Stimulated activated naive CD8-positive, alpha-beta T cell treated with anti-CD3 and anti-CD28 coated beads, Interleukin-15, Interleukin-2, amounts not matched to agents 100 ng/mL and 50 ng/mL, for 24 hours (primary cell): ENCODE measurements around the gene NPIPB2.
"Not testable (repeated sequence)": the region's sequence is repeated elsewhere in the genome, so short reads cannot be mapped to it uniquely, and the experiment has no call there.

ENCODE experiments used
- H3K27ac Mint-ChIP-seq: one replicate; pipeline ENCODE4 v1.8.0; 2021; ENCODE audit warnings: mild to moderate bottlenecking, mixed read lengths
- H3K27me3 Mint-ChIP-seq: one replicate; pipeline ENCODE4 v1.8.0; 2021; ENCODE audit warnings: mixed read lengths
- H3K36me3 Mint-ChIP-seq: one replicate; pipeline ENCODE4 v1.8.0; 2021; ENCODE audit warnings: low read depth, mixed read lengths
- H3K4me1 Mint-ChIP-seq: one replicate; pipeline ENCODE4 v1.8.0; 2021; ENCODE audit warnings: low read depth, mixed read lengths
- H3K4me3 Mint-ChIP-seq: one replicate; pipeline ENCODE4 v1.8.0; 2021; ENCODE audit warnings: mild to moderate bottlenecking, mixed read lengths
- H3K9me3 Mint-ChIP-seq: one replicate; pipeline ENCODE4 v1.8.0; 2021; ENCODE audit warnings: mixed read lengths

NPIPB2 gene

GRCh38 chr16:11941945-11942344, at the start of gene NPIPB2:
TSS of gene NPIPB2 (minus strand) at chr16:11942045. CDS start at chr16:11942045, 0 bp downstream.
- not testable (repeated sequence) for H3K9me3 Mint-ChIP-seq, H3K27me3 Mint-ChIP-seq, H3K27ac Mint-ChIP-seq, H3K36me3 Mint-ChIP-seq, H3K4me3 Mint-ChIP-seq, H3K4me1 Mint-ChIP-seq

GRCh38 chr16:11990702-11991390, 49.0 kb upstream of the NPIPB2 start:
- Mint-ChIP-seq H3K27me3 (no peaks in the 10 kb centered on the region), H3K27ac (no peak overlapping the region), H3K9me3 (no peaks in the 10 kb centered on the region), H3K4me3 (no peak overlapping the region), H3K4me1 (peaks cover 27% of the 10 kb centered on the region), H3K36me3 (peaks cover 6% of the 10 kb centered on the region)

DNA sequence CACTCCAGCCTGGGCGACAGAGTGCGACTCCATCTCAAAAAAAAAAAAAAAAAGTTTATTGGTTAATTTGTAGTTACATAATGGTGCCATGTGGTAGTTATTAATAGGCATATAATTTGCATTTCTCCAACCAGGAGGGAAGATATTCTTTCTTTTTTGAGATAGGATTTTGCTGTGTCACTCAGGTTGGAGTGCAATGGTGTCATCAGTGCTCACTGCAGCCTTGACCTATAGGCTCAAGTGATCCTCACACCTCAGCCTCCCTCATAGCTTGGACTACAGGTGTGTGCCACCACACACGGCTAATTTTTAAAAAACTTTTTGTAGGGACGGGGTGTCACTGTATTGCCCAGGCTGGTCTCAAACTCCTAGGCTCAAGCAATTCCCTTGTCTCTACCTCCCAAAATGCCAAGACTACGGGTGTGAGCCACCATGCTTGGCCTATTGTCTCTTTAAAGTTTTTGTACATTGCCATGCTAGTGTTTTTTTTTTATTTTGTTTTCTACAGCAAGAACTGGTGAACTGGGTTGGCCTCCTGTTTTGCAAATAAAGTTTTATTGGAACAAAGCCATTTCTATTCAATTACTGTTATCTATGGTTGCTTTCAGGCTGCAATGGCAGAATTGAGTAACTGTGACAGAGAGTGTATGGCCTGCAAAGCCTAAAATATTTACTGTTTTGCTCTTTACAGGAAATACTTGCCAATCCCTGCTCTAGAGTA, 46.6 kb upstream of the NPIPB2 start:
- H3K27me3 Mint-ChIP-seq, result no peaks in the 10 kb centered on the region
- peaks cover 13% of the 10 kb centered on the region for H3K4me1 Mint-ChIP-seq
- peaks cover 6% of the 10 kb centered on the region for H3K36me3 Mint-ChIP-seq
- no peak overlapping the region for H3K27ac Mint-ChIP-seq
- no peaks in the 10 kb centered on the region for H3K9me3 Mint-ChIP-seq
- no peak overlapping the region for H3K4me3 Mint-ChIP-seq

DNA sequence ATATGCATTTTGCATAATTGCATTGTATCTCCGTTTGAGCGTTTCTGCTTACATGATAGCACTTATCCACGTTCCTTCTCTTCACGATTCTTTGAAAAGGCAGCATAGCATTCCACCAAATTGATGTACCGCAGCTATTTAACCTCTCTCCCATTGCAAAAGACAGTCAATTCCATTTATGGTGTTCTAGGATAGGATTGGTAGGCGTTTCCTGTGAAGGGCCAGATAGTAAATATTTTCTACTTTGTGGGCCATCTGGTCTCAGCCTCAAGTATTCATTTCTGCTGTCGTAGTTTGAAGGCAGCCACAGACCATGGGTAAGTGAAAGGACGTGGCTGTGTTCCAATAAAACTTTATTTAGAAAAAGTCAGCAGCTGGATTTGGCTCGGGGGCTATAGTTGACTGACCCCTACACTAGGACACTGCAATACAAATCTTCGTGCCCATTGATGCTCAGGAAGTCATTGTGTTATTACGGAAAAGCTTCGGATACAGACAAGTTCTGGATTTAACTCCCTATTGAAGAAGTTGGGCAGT, 44.7 kb upstream of the NPIPB2 start:
- Mint-ChIP-seq H3K36me3 (peaks cover 6% of the 10 kb centered on the region), H3K27me3 (no peaks in the 10 kb centered on the region)

DNA sequence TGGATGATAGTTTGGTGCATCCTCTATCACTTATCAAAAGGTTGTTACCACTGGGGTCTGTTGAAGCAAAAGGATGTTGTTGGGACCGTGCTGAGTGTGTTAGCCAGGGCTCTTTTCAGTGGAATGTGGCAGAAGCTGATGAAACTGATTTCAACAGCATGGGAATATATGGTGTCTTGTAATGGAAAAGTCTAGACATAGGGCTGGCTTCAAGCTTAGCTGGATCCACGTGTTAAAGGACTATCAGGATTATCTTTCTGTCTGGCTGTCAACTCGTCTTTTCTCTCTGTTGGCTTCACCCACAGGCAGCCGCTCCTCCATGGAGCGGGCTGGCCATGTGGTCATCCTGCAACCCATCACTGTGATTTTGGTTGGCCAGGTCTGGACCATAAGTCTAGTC, 43.4 kb upstream of the NPIPB2 start:
- H3K4me1 Mint-ChIP-seq, result peaks cover 13% of the 10 kb centered on the region
- peaks cover 6% of the 10 kb centered on the region for H3K36me3 Mint-ChIP-seq
- H3K9me3 Mint-ChIP-seq, result no peaks in the 10 kb centered on the region
- H3K4me3 Mint-ChIP-seq, result no peak overlapping the region
- H3K27ac Mint-ChIP-seq, result no peak overlapping the region
- no peaks in the 10 kb centered on the region for H3K27me3 Mint-ChIP-seq

More for the DNA sequence above, 44.7 kb upstream of the NPIPB2 start:
- no peak overlapping the region for H3K4me3 Mint-ChIP-seq
- H3K27ac Mint-ChIP-seq, result no peak overlapping the region
- H3K9me3 Mint-ChIP-seq, result no peaks in the 10 kb centered on the region
- H3K4me1 Mint-ChIP-seq, result peaks cover 9% of the 10 kb centered on the region

- Mint-ChIP-seq H3K4me3 (peak overlapping the region; percentile 15), H3K36me3 (no peaks in the 10 kb centered on the region), H3K4me1 (peaks cover 49% of the 10 kb centered on the region), H3K27ac (peak overlapping the region; percentile 37), H3K27me3 (no peaks in the 10 kb centered on the region), H3K9me3 (no peaks in the 10 kb centered on the region)
Observed at GRCh38 chr16:11980136-11980844, 38.4 kb upstream of the NPIPB2 start.

- no peaks in the 10 kb centered on the region for H3K36me3 Mint-ChIP-seq
- H3K27ac Mint-ChIP-seq, result peak overlapping the region; percentile 40
- no peaks in the 10 kb centered on the region for H3K9me3 Mint-ChIP-seq
- H3K4me3 Mint-ChIP-seq, result no peak overlapping the region
- H3K27me3 Mint-ChIP-seq, result no peaks in the 10 kb centered on the region
- peaks cover 50% of the 10 kb centered on the region for H3K4me1 Mint-ChIP-seq
Observed at GRCh38 chr16:11979013-11979672, 37.3 kb upstream of the NPIPB2 start.

DNA sequence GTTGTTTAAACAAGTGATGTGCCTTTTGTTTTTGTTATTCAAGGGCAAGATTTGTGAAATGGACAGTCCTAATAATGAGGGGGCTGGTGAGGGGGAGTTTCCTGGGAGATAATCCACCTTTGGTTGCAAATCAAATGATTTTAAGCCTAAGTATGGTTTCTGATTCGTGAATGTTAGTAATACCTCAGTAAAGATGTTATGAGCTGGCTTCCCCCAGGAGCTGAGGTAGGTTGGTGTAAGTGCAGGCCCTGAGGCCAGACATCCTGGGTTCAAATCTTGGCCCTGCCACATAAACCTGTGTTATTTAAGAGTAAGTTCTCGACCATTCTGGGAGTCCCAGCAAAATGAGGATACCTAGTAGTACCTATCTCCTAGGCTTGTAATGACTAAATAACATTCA, 36.2 kb upstream of the NPIPB2 start:
- H3K4me3 Mint-ChIP-seq, result peak overlapping the region; percentile 98
- peaks cover 50% of the 10 kb centered on the region for H3K4me1 Mint-ChIP-seq
- no peaks in the 10 kb centered on the region for H3K9me3 Mint-ChIP-seq
- H3K36me3 Mint-ChIP-seq, result no peaks in the 10 kb centered on the region
- no peaks in the 10 kb centered on the region for H3K27me3 Mint-ChIP-seq
- peak overlapping the region; percentile 73 for H3K27ac Mint-ChIP-seq

DNA sequence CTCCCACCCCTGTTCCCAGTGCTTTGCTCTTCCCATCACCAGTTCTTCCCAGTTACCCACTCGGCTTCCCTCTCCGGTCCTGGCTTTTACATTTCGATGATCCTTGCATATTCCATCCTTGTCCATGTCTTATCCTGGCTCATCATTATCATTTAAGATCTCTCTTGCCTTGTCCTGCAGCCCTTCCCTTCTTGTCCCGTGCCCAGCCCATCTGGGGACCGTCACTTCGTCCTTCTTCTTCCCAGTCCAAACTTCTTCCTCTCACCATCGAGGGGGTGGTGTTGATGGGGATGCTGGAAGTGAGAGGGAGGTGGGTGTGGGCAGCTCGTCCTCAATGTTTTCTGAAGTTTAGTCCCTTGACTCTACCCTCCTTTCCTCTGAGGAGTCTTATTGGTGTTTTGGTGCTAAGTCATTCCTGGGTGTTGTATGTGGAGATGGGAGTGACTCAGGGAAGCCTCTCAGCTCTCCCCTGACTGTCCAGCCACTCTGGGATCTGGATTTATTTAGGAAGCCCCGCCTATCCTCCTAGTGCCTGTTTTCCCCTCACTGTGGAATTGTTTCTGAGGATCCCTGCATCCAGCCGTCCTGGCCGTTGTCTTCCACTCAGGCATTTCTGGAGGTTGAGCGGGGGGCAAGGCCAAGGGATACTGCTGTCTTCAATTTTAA, 35.7 kb upstream of the NPIPB2 start:
- H3K27ac Mint-ChIP-seq, result peak overlapping the region; percentile 73

GRCh38 chr16:11976850-11977375, 35.1 kb upstream of the NPIPB2 start:
- no peaks in the 10 kb centered on the region for H3K36me3 Mint-ChIP-seq
- H3K9me3 Mint-ChIP-seq, result no peaks in the 10 kb centered on the region
- H3K4me3 Mint-ChIP-seq, result peak overlapping the region; percentile 98
- H3K4me1 Mint-ChIP-seq, result peaks cover 47% of the 10 kb centered on the region
- no peaks in the 10 kb centered on the region for H3K27me3 Mint-ChIP-seq
- H3K27ac Mint-ChIP-seq, result peak overlapping the region; percentile 73

More for the DNA sequence above, 35.7 kb upstream of the NPIPB2 start:
- Mint-ChIP-seq H3K9me3 (no peaks in the 10 kb centered on the region), H3K36me3 (no peaks in the 10 kb centered on the region), H3K4me1 (peaks cover 50% of the 10 kb centered on the region), H3K27me3 (no peaks in the 10 kb centered on the region), H3K4me3 (peak overlapping the region; percentile 98)

GRCh38 chr16:11973070-11973469, 31.2 kb upstream of the NPIPB2 start:
- no peaks in the 10 kb centered on the region for H3K27me3 Mint-ChIP-seq
- no peaks in the 10 kb centered on the region for H3K9me3 Mint-ChIP-seq
- no peaks in the 10 kb centered on the region for H3K36me3 Mint-ChIP-seq
- peak overlapping the region; percentile 37 for H3K27ac Mint-ChIP-seq
- H3K4me3 Mint-ChIP-seq, result no peak overlapping the region
- peaks cover 25% of the 10 kb centered on the region for H3K4me1 Mint-ChIP-seq

DNA sequence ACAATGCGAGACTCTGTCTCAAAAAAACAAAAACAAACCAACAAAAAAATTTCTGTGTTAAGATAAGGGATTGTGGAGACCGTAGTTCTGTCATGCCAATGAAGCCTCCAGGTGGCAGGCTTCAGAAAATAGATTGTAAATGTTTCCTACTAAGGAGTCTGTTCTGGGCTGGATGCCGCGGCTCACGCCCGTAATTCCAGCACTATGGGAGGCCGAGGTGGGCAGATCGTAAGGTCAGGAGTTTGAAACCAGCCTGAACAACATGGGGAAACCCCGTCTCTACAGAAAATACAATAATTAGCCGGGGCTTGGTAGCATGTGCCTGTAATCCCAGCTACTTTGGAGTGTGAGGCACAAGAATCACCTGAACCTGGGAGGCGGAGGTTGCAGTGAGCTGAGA, 30.3 kb upstream of the NPIPB2 start:
- Mint-ChIP-seq H3K4me1 (peaks cover 20% of the 10 kb centered on the region), H3K36me3 (no peaks in the 10 kb centered on the region), H3K9me3 (no peaks in the 10 kb centered on the region), H3K27me3 (no peaks in the 10 kb centered on the region), H3K27ac (no peak overlapping the region), H3K4me3 (no peak overlapping the region)

- H3K27ac Mint-ChIP-seq, H3K4me3 Mint-ChIP-seq, H3K27me3 Mint-ChIP-seq, H3K36me3 Mint-ChIP-seq, H3K9me3 Mint-ChIP-seq: not testable (repeated sequence)
- peaks cover 10% of the 10 kb centered on the region for H3K4me1 Mint-ChIP-seq
Observed at GRCh38 chr16:11970292-11970691, 28.4 kb upstream of the NPIPB2 start.

DNA sequence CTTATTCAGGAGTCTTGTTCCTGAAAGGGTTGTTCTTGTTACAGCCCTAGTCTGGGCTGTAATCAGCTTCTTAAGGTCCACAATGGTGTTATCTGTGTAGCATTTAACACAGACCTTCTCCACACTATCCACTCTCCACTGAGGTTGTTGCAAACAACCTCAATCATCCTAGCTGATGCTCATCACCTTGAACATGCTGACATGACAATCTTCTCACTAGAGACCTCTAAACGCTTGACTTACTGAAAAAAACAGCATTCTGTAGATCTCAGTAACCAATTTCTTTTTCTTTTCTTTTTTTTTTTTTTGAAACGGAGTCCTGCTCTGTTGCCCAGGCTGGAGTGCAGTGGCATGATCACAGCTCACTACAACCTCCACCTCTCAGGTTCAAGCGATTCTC, 26.7 kb upstream of the NPIPB2 start:
- Mint-ChIP-seq H3K27ac (no peak overlapping the region), H3K27me3 (no peaks in the 10 kb centered on the region), H3K9me3 (no peaks in the 10 kb centered on the region), H3K36me3 (no peaks in the 10 kb centered on the region), H3K4me1 (peaks cover 13% of the 10 kb centered on the region), H3K4me3 (no peak overlapping the region)
